ENCODE data around the gene DDX1.
"Not testable (repeated sequence)": the region's sequence is repeated elsewhere in the genome, so short reads cannot be mapped to it uniquely, and the experiment has no call there.

The DDX1 gene

GRCh38 chr2:15619938-15620337, 28.3 kb downstream of the DDX1 start:
- TF ChIP-seq, protein P1, sequence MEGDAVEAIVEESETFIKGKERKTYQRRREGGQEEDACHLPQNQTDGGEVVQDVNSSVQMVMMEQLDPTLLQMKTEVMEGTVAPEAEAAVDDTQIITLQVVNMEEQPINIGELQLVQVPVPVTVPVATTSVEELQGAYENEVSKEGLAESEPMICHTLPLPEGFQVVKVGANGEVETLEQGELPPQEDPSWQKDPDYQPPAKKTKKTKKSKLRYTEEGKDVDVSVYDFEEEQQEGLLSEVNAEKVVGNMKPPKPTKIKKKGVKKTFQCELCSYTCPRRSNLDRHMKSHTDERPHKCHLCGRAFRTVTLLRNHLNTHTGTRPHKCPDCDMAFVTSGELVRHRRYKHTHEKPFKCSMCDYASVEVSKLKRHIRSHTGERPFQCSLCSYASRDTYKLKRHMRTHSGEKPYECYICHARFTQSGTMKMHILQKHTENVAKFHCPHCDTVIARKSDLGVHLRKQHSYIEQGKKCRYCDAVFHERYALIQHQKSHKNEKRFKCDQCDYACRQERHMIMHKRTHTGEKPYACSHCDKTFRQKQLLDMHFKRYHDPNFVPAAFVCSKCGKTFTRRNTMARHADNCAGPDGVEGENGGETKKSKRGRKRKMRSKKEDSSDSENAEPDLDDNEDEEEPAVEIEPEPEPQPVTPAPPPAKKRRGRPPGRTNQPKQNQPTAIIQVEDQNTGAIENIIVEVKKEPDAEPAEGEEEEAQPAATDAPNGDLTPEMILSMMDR (IDR thresholded peaks at IDR 0.05; ENCODE audit: low read depth, low read length), result no peak
- DNase-seq (ENCODE audit: extremely low read depth, low read depth), result no peak

- no peak for DNase-seq (ENCODE audit: extremely low read depth, low read depth)
- TF ChIP-seq, protein P1 (IDR thresholded peaks at IDR 0.05; ENCODE audit: low read depth, low read length), result no peak
Observed at GRCh38 chr2:15620340-15620739, 28.7 kb downstream of the DDX1 start.

GRCh38 chr2:15620857-15621471, 29.3 kb downstream of the DDX1 start:
- DNase-seq (ENCODE audit: extremely low read depth, low read depth), result no peak
- TF ChIP-seq, protein P1 (IDR thresholded peaks at IDR 0.05; ENCODE audit: low read depth, low read length), result no peak

GRCh38 chr2:15621472-15621870, 29.8 kb downstream of the DDX1 start:
- not testable (repeated sequence) for DNase-seq (ENCODE audit: extremely low read depth, low read depth)

GRCh38 chr2:15622214-15622613, 30.5 kb downstream of the DDX1 start:
- no peak for DNase-seq (ENCODE audit: extremely low read depth, low read depth)
- TF ChIP-seq, protein P1 (IDR thresholded peaks at IDR 0.05; ENCODE audit: low read depth, low read length), result no peak

DNA sequence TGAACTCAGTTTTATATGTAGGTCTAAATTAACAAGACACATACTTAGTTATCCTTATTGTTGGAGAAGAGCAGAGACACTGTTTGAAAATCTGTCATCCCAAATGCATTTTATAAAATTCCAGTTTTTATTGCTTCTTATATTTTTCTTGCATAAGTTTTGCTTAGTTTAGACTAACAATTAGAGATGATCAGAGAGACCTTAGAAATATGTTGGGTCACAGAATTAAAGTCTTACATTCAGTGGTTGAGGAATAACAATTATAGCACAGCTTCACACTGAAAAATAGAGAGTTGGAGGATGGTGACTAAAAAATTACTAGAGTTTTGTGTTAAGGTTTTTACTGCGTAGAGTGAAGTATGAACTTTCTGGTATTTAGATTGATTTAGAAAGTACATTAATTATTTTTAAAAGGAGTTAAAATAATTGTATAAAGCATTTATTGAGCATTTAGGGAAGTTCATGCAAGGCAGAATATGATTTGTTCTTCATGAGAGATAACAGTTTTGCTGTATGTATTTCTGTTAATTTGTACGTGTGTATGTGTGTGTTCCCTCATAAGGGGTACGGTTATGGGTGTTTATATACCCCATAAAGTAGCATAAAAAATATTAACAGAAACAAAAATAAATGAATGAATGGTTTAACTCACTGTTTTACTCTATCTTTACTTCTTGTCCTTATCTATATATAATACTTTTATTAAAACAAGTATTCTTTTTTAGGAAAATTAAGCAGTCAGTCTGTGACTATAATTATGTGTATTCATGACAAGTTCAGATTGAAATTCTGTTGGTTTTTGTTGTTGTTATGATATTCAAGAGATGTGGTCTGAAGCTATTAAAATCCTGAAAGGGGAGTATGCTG, 31.2 kb downstream of the DDX1 start:
- TF ChIP-seq, protein P1 (IDR thresholded peaks at IDR 0.05; ENCODE audit: low read depth, low read length), result no peak
- DNase-seq (ENCODE audit: extremely low read depth, low read depth), result no peak

GRCh38 chr2:15623481-15623796, 31.8 kb downstream of the DDX1 start:
- no peak for DNase-seq (ENCODE audit: extremely low read depth, low read depth)
- TF ChIP-seq, protein P1 (IDR thresholded peaks at IDR 0.05; ENCODE audit: low read depth, low read length), result no peak
